Nephron progenitor cell (in vitro differentiated cells): ENCODE measurements around the gene DUSP16.
A peak's percentile ranks its signal among the peaks of the same experiment; 100 is the strongest.

ENCODE experiments used
- DNase-seq: peaks from one replicate; pipeline ENCODE4 v3.0.0; 2021
- H3K27ac Mint-ChIP-seq: 2 replicates; pipeline ENCODE4 v1.8.0; 2021; ENCODE audit warnings: mild to moderate bottlenecking, moderate library complexity, mixed read lengths
- H3K27me3 Mint-ChIP-seq: 2 replicates; pipeline ENCODE4 v1.8.0; 2021; ENCODE audit warnings: mild to moderate bottlenecking, low read depth, mixed read lengths; ENCODE audit not compliant: poor library complexity
- H3K36me3 Mint-ChIP-seq: 2 replicates; pipeline ENCODE4 v1.8.0; 2021; ENCODE audit warnings: low read depth, mixed read lengths
- H3K4me1 Mint-ChIP-seq: 2 replicates; pipeline ENCODE4 v1.8.0; 2021; ENCODE audit warnings: mixed read lengths
- H3K4me3 Mint-ChIP-seq: 2 replicates; pipeline ENCODE4 v1.8.0; 2021; ENCODE audit warnings: mild to moderate bottlenecking, moderate library complexity, mixed read lengths
- H3K9me3 Mint-ChIP-seq: 2 replicates; pipeline ENCODE4 v1.8.0; 2021; ENCODE audit warnings: mild to moderate bottlenecking, moderate library complexity, mixed read lengths
- TF ChIP-seq, protein P1 (sequence below): fragments of 200-600 bp; sonication (generic); IDR thresholded peaks from 2 replicates; pipeline ENCODE4 v1.5.0; 2021; ENCODE audit warnings: antibody characterized with exemption

Gene DUSP16

DNA sequence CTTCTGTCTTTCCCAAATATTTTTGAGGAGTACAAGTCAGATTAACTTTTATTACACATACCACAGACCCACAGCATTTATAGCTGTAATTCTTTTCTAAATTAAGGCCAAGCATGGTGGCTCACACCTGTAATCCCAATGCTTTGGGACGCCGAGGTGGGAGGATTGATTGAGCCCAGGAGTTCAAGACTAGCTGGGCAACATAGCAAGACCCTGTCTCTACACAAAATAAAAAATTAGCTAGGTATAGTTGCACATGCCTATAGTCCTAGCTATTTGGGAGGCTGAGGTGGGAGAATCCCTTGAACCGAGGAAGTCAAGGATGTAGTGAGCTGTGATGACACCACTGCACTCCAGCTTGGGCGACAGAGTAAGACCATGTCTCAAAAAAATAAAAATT, 7.0 kb downstream of the DUSP16 start:
- H3K27ac Mint-ChIP-seq = no peak overlapping the region

DNA sequence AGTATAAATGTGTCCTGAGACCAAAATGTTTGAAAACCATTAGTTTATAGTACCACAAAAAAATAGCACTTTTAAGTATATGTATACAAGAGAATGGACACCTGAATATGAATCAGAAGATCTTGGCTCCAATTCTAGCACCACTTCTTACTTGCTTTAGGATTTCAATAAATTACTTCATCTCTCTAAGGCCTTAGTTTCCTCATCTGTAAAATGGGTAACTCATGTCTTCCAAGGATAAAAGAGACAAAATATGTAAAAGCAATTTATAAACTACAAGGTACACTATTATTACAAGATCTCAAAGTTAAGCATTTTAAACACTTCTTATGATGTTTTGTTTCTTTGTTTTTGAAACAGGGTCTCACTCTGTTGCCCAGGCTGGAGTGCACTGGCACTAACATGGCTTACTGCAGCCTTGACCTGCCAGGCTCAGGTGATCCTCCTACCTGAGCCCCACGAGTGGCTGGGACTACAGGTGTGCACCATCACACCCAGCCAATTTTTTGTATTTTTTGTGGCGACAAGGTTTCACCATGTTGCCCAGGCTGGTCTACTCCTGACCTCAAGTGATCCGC, 9.4 kb downstream of the DUSP16 start:
- TF ChIP-seq, protein P1, sequence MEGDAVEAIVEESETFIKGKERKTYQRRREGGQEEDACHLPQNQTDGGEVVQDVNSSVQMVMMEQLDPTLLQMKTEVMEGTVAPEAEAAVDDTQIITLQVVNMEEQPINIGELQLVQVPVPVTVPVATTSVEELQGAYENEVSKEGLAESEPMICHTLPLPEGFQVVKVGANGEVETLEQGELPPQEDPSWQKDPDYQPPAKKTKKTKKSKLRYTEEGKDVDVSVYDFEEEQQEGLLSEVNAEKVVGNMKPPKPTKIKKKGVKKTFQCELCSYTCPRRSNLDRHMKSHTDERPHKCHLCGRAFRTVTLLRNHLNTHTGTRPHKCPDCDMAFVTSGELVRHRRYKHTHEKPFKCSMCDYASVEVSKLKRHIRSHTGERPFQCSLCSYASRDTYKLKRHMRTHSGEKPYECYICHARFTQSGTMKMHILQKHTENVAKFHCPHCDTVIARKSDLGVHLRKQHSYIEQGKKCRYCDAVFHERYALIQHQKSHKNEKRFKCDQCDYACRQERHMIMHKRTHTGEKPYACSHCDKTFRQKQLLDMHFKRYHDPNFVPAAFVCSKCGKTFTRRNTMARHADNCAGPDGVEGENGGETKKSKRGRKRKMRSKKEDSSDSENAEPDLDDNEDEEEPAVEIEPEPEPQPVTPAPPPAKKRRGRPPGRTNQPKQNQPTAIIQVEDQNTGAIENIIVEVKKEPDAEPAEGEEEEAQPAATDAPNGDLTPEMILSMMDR = no peak
- no peak for DNase-seq
- peaks cover 15% of the 10 kb centered on the region for H3K4me1 Mint-ChIP-seq
- no peak overlapping the region for H3K4me3 Mint-ChIP-seq
- H3K27ac Mint-ChIP-seq = no peak overlapping the region
- H3K27me3 Mint-ChIP-seq = no peaks in the 10 kb centered on the region
- H3K36me3 Mint-ChIP-seq = peaks cover 47% of the 10 kb centered on the region
- peaks cover 10% of the 10 kb centered on the region for H3K9me3 Mint-ChIP-seq

More for the DNA sequence above, 7.0 kb downstream of the DUSP16 start:
- H3K36me3 Mint-ChIP-seq = peaks cover 39% of the 10 kb centered on the region
- no peak for DNase-seq
- TF ChIP-seq, protein P1 = no peak
- peaks cover 10% of the 10 kb centered on the region for H3K9me3 Mint-ChIP-seq
- H3K4me1 Mint-ChIP-seq = peaks cover 34% of the 10 kb centered on the region
- H3K4me3 Mint-ChIP-seq = no peak overlapping the region
- H3K27me3 Mint-ChIP-seq = no peaks in the 10 kb centered on the region

DNA sequence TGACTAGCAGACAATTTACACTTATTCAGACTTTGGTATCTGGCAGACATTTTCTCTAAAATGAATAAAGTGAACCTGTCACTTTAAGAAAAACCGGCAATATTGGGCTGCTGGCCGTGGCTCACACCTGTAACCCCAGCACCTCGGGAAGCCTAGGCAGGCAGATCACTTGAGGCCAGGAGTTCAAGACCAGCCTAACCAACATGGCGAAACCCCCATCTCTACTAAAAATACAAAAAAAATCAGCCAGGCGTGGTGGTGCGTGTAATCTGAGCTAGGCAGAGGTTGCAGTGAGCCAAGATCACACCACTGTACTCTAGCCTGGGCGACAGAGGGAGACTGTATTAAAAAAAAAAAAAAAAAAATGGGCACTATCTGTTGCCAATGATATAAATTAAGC, 11.5 kb downstream of the DUSP16 start:
- no peaks in the 10 kb centered on the region for H3K9me3 Mint-ChIP-seq
- H3K4me3 Mint-ChIP-seq = no peak overlapping the region
- no peak overlapping the region for H3K27ac Mint-ChIP-seq
- no peaks in the 10 kb centered on the region for H3K27me3 Mint-ChIP-seq
- H3K4me1 Mint-ChIP-seq = peaks cover 10% of the 10 kb centered on the region
- TF ChIP-seq, protein P1 = no peak
- DNase-seq = no peak
- peaks cover 35% of the 10 kb centered on the region for H3K36me3 Mint-ChIP-seq

DNA sequence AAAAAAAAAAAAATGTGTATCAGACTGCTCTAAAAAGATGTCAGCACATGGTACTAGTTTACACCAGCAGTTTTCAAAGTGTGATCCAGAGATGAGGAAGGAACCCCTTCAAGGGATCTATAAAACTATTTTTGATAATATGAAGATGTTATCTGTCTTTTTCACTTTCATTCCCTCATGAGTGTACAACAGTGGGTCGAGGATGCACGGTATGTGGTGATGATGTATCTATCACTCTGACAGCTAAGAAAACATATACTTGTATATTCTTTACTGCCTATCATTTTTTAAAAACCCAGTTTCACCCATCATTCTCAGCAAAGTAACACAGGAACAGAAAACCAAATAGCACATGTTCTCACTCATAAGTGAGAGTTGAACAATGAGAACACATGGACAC, 12.4 kb downstream of the DUSP16 start:
- Mint-ChIP-seq H3K4me1 (peaks cover 10% of the 10 kb centered on the region), H3K36me3 (peaks cover 42% of the 10 kb centered on the region), H3K27me3 (no peaks in the 10 kb centered on the region), H3K4me3 (no peak overlapping the region), H3K9me3 (no peaks in the 10 kb centered on the region), H3K27ac (peak overlapping the region; percentile 80)
- TF ChIP-seq, protein P1 = no peak
- no peak for DNase-seq

DNA sequence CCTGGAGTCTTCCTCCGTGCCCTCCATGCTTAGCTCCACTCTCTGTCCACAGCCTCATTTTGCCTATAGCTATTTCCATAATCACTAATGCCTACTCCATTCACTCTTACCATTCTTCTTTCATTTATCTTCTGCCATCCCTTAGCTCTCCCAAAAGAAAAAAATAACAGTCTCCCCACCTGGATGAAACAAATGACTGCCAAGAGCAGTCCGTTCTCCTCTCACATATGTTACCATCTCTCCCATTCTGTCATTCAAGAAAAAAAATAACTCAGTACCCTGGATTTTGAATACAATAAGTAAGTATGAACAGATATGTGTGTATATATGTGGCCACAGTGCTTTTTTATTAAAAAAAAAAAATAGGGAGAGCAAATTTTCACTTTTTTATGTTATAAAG, 13.2 kb downstream of the DUSP16 start:
- no peaks in the 10 kb centered on the region for H3K27me3 Mint-ChIP-seq
- no peak overlapping the region for H3K4me3 Mint-ChIP-seq
- peaks cover 4% of the 10 kb centered on the region for H3K4me1 Mint-ChIP-seq

DNA sequence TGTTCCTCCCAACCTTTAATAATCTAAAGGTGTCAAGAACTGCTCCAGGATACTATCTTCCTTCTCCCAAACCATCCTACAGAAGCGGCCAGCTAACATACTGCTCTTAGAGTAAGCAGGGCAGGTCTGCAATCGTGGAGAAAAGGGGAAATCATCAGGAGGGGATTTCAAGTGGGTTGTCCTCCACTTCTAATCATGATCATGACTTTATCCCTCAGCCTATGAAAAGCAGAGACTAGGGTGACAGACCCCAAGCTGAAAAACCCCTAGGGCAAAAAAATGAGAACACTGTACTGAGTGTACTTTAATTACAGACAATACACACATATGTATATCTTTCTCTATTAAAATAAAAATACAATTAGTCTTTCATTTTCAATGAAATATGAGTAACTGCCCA, 13.9 kb downstream of the DUSP16 start:
- Mint-ChIP-seq H3K27ac (no peak overlapping the region), H3K9me3 (no peaks in the 10 kb centered on the region), H3K4me1 (peaks cover 4% of the 10 kb centered on the region), H3K36me3 (peaks cover 31% of the 10 kb centered on the region), H3K27me3 (no peaks in the 10 kb centered on the region), H3K4me3 (no peak overlapping the region)
- DNase-seq = no peak
- TF ChIP-seq, protein P1 = no peak

More for the DNA sequence above, 13.2 kb downstream of the DUSP16 start:
- TF ChIP-seq, protein P1 = no peak
- Mint-ChIP-seq H3K27ac (no peak overlapping the region), H3K36me3 (peaks cover 34% of the 10 kb centered on the region), H3K9me3 (no peaks in the 10 kb centered on the region)
- no peak for DNase-seq
